T-helper 2 cell treated with Interferon-gamma antibody and Interleukin-4, amounts not matched to agents 100 ng/mL and 5 ng/mL, for 36 hours (primary cell): ENCODE results near the gene KLHL5. TPM values are rescaled to one million over a fixed set of nuclear protein-coding genes. Genes with fewer than 3 reads are reported as not detected.

Experiments
- intact Hi-C: fragments of 100-400 bp; cut with micrococcal nuclease; formaldehyde crosslinking; loops from one replicate; pipeline ENCODE4 v1.15.1; 2023
- total RNA-seq: library from RNA; stranded (reverse); gene quantifications from 2 replicates; pipeline ENCODE4 v1.2.3, GENCODE V29; 2022

Gene KLHL5
- total RNA-seq, 1 donor from 2014 or later, result 39.7 TPM

DNA sequence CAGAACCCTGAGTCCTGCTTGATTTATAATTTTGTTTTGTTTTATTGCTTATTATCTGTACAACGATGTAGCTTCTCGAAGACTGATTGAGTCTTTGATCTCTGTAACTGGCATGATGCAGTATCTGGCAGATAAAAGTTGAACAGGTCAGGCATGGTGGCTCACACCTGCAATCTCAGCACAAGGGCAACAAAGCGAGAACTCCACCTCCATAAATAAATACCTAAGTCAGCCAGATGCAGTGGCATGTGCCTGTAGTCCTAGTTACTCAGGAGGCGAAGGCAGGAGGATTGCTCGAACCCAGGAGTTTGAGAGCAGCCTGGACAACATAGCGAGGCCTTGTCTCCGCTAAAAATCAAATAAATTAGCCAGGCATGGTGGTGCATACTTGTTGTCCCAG is 104.6 kb downstream of the KLHL5 start:
- intact Hi-C loops, result no loop called here

DNA sequence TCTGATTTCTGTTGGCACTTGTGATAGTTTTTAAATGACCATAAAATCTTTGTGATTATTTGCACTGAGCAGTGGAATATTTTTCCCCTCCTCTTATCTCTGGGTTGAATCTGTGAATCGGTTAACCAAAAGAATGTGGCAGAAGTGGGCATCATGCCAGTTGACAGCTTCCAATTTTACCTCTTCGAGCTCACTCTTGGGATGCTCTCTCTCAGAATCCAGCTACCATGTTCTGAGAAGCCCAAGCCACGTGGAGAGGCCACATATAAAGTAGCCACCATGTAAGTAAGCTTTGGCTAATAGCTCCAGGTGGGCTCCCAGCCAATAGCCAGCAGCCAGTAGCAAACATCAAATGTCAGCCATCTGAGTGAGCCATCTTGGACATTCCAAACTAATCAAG is 107.4 kb downstream of the KLHL5 start:
- intact Hi-C loops, result no loop called here

DNA sequence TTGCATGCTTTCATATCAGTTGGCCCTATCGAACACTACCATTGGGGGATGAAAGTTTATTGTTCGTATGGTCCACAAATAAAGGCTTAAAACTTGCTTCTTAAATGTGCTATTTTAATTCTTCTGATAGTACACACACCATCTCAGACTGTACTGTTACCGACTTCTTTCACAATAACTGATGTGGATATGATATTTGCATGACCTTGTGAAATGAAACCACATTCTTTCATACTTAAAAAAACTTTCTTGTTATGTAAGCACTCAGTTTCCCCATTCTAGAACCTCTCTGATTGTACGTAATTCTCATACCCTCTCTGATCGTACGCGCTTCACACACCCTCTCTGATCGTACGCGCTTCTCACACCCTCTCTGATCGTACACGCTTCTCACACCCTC is 108.3 kb downstream of the KLHL5 start:
- intact Hi-C loops, result no loop called here

Other genes with a start within 250 kb of the KLHL5 start
- 1.3 and 2.2 TPM in 2 replicates for gene TLR6, start 205.4 kb upstream of the KLHL5 start, total RNA-seq
- 0.07 and 0.09 TPM in 2 replicates for gene FAM114A1, start 194.4 kb upstream of the KLHL5 start, total RNA-seq
- 20.5 and 22.3 TPM in 2 replicates for gene TMEM156, start 29.8 kb upstream of the KLHL5 start, total RNA-seq
- 7.3 and 9.1 TPM in 2 replicates for gene WDR19, start 120.3 kb downstream of the KLHL5 start, total RNA-seq